ENCODE measurements around the gene KSR1. TPM values are rescaled to one million over a fixed set of nuclear protein-coding genes. Genes with fewer than 3 reads are reported as not detected.

KSR1 gene
- total RNA-seq, 1 experiment from 2014 or later, result 21.7 TPM

DNA sequence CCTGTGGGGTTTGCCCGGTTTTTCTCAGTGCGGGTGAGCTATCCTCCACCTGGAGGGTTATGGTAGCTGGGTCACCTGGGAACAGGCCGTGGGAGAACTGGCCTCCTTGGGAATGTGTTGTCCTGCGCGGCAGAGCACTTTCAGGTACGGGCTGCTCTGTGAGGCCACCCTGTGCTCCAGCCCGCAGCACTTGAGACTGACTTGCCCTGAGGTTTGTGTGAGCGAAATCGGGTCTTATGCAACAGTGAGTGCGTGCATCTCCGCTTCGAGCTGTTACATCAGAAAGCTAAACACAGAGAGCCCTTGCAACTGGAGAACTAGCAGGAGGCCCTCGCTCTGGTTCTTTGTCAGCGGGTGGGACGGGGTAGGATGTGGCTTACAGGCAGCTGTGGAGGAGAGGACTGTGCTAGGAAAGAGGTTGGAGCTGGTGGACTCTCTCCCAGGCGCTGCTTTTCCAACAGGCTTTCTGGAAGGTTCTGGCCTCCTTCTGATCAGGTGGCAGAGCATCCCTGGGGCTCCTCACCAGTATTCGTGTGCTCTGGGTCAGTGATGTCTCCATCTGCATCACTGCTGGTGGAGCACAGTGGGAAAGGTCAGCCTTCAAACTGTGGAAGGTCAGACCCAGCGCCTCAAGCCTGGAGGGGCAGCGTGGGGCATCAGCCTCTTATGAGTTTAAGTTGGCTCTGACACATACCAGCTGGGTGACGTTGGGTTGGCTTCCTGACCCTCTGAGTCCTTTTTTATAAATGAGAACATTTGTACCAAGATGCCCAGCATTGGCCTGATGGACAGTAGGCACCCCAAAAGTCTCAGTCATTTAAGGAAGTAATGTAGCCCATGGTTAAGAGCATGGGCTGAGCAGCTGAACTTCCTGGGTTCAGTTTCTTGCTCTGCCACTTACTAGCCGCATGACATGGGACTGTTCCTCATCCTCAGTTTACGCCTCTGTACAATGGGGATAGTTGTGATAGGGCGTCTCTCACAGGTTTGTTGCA is 76.3 kb downstream of the KSR1 start:
- in situ Hi-C loops (cut with HindIII; ENCODE audit: low pct_unique_long_range_greater_than_20kb, low sequenced_read_pairs), result no loop called here
- peaks cover 16% of the 10 kb centered on the region for H3K4me1 ChIP-seq (ENCODE audit: control insufficient read depth, insufficient read depth, low read length)
- POLR2A ChIA-PET, result no interaction called here

More for the DNA sequence above, 76.3 kb downstream of the KSR1 start:
- H3K27ac ChIP-seq (ENCODE audit: low read length), result no peak overlapping the region
- no peaks in the 10 kb centered on the region for H3K36me3 ChIP-seq (ENCODE audit: control insufficient read depth, insufficient read depth, low read length)
- BruUV-seq (replicated peaks), result no TSS peak
- H3K4me3 ChIP-seq (ENCODE audit: low read depth in 2 of 2, low read length in 2 of 2), result no peak overlapping the region
- DNase-seq (ENCODE audit: low read depth, low spot score) (no peak), ATAC-seq (no peak)
- TF ChIP-seq SIN3A (IDR thresholded peaks at IDR 0.05; ENCODE audit: borderline replicate concordance, insufficient read depth, low read depth, low read length) (no peak), POLR2AphosphoS5 (IDR thresholded peaks at IDR 0.05; ENCODE audit: low read depth, low read length) (no peak), CTCF (IDR thresholded peaks at IDR 0.05) (no peak), TCF7L2 (IDR thresholded peaks at IDR 0.05; ENCODE audit: low read depth, low read length) (no peak)
- TF ChIP-seq, protein P1, sequence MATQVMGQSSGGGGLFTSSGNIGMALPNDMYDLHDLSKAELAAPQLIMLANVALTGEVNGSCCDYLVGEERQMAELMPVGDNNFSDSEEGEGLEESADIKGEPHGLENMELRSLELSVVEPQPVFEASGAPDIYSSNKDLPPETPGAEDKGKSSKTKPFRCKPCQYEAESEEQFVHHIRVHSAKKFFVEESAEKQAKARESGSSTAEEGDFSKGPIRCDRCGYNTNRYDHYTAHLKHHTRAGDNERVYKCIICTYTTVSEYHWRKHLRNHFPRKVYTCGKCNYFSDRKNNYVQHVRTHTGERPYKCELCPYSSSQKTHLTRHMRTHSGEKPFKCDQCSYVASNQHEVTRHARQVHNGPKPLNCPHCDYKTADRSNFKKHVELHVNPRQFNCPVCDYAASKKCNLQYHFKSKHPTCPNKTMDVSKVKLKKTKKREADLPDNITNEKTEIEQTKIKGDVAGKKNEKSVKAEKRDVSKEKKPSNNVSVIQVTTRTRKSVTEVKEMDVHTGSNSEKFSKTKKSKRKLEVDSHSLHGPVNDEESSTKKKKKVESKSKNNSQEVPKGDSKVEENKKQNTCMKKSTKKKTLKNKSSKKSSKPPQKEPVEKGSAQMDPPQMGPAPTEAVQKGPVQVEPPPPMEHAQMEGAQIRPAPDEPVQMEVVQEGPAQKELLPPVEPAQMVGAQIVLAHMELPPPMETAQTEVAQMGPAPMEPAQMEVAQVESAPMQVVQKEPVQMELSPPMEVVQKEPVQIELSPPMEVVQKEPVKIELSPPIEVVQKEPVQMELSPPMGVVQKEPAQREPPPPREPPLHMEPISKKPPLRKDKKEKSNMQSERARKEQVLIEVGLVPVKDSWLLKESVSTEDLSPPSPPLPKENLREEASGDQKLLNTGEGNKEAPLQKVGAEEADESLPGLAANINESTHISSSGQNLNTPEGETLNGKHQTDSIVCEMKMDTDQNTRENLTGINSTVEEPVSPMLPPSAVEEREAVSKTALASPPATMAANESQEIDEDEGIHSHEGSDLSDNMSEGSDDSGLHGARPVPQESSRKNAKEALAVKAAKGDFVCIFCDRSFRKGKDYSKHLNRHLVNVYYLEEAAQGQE (IDR thresholded peaks at IDR 0.05; ENCODE audit: insufficient read depth in 1 of 2, low read depth in 2 of 2, low read length in 1 of 2), result no peak
- CTCF ChIA-PET, result no interaction called here
- no peaks in the 10 kb centered on the region for H3K27me3 ChIP-seq (ENCODE audit: control insufficient read depth, insufficient read depth, low read length)
- H3K9me3 ChIP-seq (ENCODE audit: control insufficient read depth, insufficient read depth, low read depth, low read length), result no peaks in the 10 kb centered on the region
- intact Hi-C loops (cut with micrococcal nuclease; ENCODE audit: unreplicated experiment), result no loop called here

All from Panc1 (cell line).